Neural progenitor cell (in vitro differentiated cells): ENCODE data around the gene GGTA1. TPM values are rescaled to one million over a fixed set of nuclear protein-coding genes. Genes with fewer than 3 reads are reported as not detected.

Experiments
- DNase-seq: peaks from one replicate; pipeline ENCODE4 v3.0.0-alpha.2; 2016; ENCODE audit warnings: low spot score
- H2AFZ ChIP-seq: fragments of 200-600 bp; sonication (generic); replicated peaks from 2 replicates; pipeline ENCODE4 v1.6.1; 2016; ENCODE audit warnings: antibody characterized with exemption
- H3F3A ChIP-seq: fragments of 200-600 bp; sonication (generic); 2 replicates; pipeline ENCODE4 v1.6.1; 2016; ENCODE audit warnings: antibody characterized with exemption, low read depth
- H3K27ac ChIP-seq: fragments of 200-600 bp; sonication (generic); 2 replicates; pipeline ENCODE4 v1.5.1; 2016; ENCODE audit warnings: mild to moderate bottlenecking
- H3K27me3 ChIP-seq: fragments of 200-600 bp; sonication (generic); 2 replicates; pipeline ENCODE4 v1.6.1; 2016; ENCODE audit warnings: mild to moderate bottlenecking, moderate library complexity
- H3K36me3 ChIP-seq: fragments of 200-600 bp; sonication (generic); 2 replicates; pipeline ENCODE4 v1.5.1; 2016
- H3K4me1 ChIP-seq: fragments of 200-600 bp; sonication (generic); 2 replicates; pipeline ENCODE4 v1.6.1; 2016; ENCODE audit warnings: mixed run types
- H3K4me2 ChIP-seq: fragments of 200-600 bp; sonication (generic); 2 replicates; pipeline ENCODE4 v1.6.1; 2016
- H3K4me3 ChIP-seq: fragments of 200-600 bp; sonication (generic); 2 replicates; pipeline ENCODE4 v1.5.1; 2016
- H3K79me2 ChIP-seq: fragments of 200-600 bp; sonication (generic); 2 replicates; pipeline ENCODE4 v1.6.1; 2016; ENCODE audit warnings: low read depth
- H3K9ac ChIP-seq: fragments of 200-600 bp; sonication (generic); 2 replicates; pipeline ENCODE4 v1.6.1; 2016
- H3K9me3 ChIP-seq: fragments of 200-600 bp; sonication (generic); 2 replicates; pipeline ENCODE4 v1.5.1; 2016; ENCODE audit warnings: low read depth
- H4K20me1 ChIP-seq: fragments of 200-600 bp; sonication (generic); 2 replicates; pipeline ENCODE4 v1.6.1; 2016; ENCODE audit warnings: low read depth
- H3K27ac Mint-ChIP-seq: 3 replicates; pipeline ENCODE4 v1.8.0; 2021; ENCODE audit warnings: mixed read lengths
- H3K27me3 Mint-ChIP-seq: 2 replicates; pipeline ENCODE4 v1.8.0; 2022; ENCODE audit warnings: low read depth, mild to moderate bottlenecking, inconsistent platforms, moderate library complexity, mixed read lengths; ENCODE audit not compliant: insufficient read depth
- H3K36me3 Mint-ChIP-seq: 3 replicates; pipeline ENCODE4 v1.8.0; 2021; ENCODE audit warnings: mixed read lengths
- H3K4me1 Mint-ChIP-seq: 3 replicates; pipeline ENCODE4 v1.8.0; 2021; ENCODE audit warnings: mixed read lengths
- H3K4me3 Mint-ChIP-seq: 3 replicates; pipeline ENCODE4 v1.8.0; 2021; ENCODE audit warnings: mild to moderate bottlenecking, moderate library complexity, mixed read lengths
- H3K9me3 Mint-ChIP-seq: 3 replicates; pipeline ENCODE4 v1.8.0; 2020; ENCODE audit warnings: mixed read lengths
- EZH2 ChIP-seq: fragments of 200-600 bp; sonication (generic); IDR thresholded peaks from 2 replicates; pipeline ENCODE4 v1.6.1; 2017; ENCODE audit warnings: antibody characterized with exemption, mild to moderate bottlenecking, moderate library complexity
- EZH2phosphoT487 ChIP-seq: fragments of 200-600 bp; sonication (generic); IDR thresholded peaks from 2 replicates; pipeline ENCODE4 v1.6.1; 2017; ENCODE audit warnings: antibody characterized with exemption
- total RNA-seq: library from RNA; depleted of rRNA; stranded (reverse); fragments of >200 nt; gene quantifications from 2 replicates; pipeline ENCODE4 v1.2.3, GENCODE V29; 2015; ENCODE audit warnings: low replicate concordance
- TF ChIP-seq, protein P1 (sequence below): fragments of 200-600 bp; sonication (generic); IDR thresholded peaks from 2 replicates; pipeline ENCODE4 v1.5.1; 2017; ENCODE audit warnings: antibody characterized with exemption, mild to moderate bottlenecking

The GGTA1 gene
- total RNA-seq, 1 donor from 2014 or later, result not detected

- H3K36me3 Mint-ChIP-seq, result no peaks in the 10 kb centered on the region
- Histone ChIP-seq H2AFZ (no peak overlapping the region), H3F3A (peaks cover 2% of the 10 kb centered on the region), H3K9ac (no peak overlapping the region), H4K20me1 (no peaks in the 10 kb centered on the region), H3K4me1 (peaks cover 25% of the 10 kb centered on the region), H3K27ac (no peak overlapping the region), H3K4me2 (peak overlapping the region; percentile 16), H3K79me2 (no peaks in the 10 kb centered on the region), H3K9me3 (no peaks in the 10 kb centered on the region), H3K4me3 (no peak overlapping the region), H3K27me3 (no peaks in the 10 kb centered on the region), H3K36me3 (no peaks in the 10 kb centered on the region)
- no peak for TF ChIP-seq EZH2phosphoT487
- TF ChIP-seq, protein P1, sequence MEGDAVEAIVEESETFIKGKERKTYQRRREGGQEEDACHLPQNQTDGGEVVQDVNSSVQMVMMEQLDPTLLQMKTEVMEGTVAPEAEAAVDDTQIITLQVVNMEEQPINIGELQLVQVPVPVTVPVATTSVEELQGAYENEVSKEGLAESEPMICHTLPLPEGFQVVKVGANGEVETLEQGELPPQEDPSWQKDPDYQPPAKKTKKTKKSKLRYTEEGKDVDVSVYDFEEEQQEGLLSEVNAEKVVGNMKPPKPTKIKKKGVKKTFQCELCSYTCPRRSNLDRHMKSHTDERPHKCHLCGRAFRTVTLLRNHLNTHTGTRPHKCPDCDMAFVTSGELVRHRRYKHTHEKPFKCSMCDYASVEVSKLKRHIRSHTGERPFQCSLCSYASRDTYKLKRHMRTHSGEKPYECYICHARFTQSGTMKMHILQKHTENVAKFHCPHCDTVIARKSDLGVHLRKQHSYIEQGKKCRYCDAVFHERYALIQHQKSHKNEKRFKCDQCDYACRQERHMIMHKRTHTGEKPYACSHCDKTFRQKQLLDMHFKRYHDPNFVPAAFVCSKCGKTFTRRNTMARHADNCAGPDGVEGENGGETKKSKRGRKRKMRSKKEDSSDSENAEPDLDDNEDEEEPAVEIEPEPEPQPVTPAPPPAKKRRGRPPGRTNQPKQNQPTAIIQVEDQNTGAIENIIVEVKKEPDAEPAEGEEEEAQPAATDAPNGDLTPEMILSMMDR, result no peak
- no peak overlapping the region for H3K4me3 Mint-ChIP-seq
- H3K4me1 Mint-ChIP-seq, result peaks cover 29% of the 10 kb centered on the region
- H3K27ac Mint-ChIP-seq, result no peak overlapping the region
- H3K27me3 Mint-ChIP-seq, result no peaks in the 10 kb centered on the region
- H3K9me3 Mint-ChIP-seq, result no peaks in the 10 kb centered on the region
- no peak for DNase-seq
Observed at GRCh38 chr9:121483473-121484031, 16.1 kb downstream of the GGTA1 start.

GRCh38 chr9:121483049-121483448, 16.6 kb downstream of the GGTA1 start:
- Histone ChIP-seq H3K4me1 (peaks cover 26% of the 10 kb centered on the region), H4K20me1 (no peaks in the 10 kb centered on the region), H3K36me3 (no peaks in the 10 kb centered on the region), H2AFZ (no peak overlapping the region), H3K4me2 (peak overlapping the region; percentile 16), H3K27me3 (no peaks in the 10 kb centered on the region), H3K79me2 (no peaks in the 10 kb centered on the region), H3F3A (peaks cover 2% of the 10 kb centered on the region), H3K9ac (no peak overlapping the region), H3K9me3 (no peaks in the 10 kb centered on the region), H3K4me3 (no peak overlapping the region), H3K27ac (no peak overlapping the region)
- Mint-ChIP-seq H3K27me3 (no peaks in the 10 kb centered on the region), H3K4me3 (no peak overlapping the region), H3K4me1 (peaks cover 29% of the 10 kb centered on the region), H3K9me3 (no peaks in the 10 kb centered on the region), H3K36me3 (no peaks in the 10 kb centered on the region), H3K27ac (no peak overlapping the region)
- TF ChIP-seq, protein P1, result no peak
- no peak for TF ChIP-seq EZH2
- no peak for TF ChIP-seq EZH2phosphoT487
- no peak for DNase-seq

DNA sequence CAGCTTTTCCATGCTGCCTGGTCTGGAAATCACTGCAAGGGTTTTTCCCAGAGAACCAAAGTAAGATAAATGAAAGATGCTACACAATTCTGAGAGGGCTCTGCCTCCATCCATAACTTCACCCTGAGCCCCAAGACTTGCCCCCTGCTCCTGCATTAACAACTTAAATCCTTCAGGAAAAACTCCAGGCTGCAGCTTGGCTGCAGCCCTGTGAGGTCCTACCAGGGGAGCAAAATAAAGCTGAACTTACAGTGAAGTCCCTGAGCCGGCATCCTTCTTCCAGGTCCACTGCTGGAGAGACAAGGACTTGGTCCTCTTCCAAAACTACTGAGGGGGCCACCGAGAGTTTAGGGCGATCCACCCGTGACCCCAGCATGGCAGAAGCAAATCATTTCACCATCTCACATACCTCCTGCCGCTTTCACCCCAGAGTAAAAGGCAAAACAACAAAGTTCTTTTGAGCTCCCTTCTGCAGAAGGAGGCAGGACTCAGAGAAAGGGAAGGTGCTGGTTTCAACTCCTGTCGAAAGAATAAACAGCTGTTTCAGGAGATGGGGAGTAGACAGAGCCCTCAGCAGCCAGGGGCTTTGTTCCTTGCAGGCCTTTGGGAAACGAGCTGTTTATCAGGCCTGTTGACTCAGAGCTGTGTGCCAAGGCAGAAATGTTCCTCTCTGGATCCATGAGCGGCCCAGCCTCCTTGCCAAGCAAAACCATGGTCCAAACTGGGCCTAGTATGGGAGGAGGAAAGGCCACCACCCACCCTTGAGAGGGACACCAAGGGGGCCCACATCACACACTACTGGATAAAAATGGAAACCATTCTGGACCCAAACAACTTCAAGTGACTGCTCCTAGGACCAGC, 20.6 kb downstream of the GGTA1 start:
- H3K79me2 ChIP-seq, result no peaks in the 10 kb centered on the region
- H3K4me3 ChIP-seq, result no peak overlapping the region
- peaks cover 2% of the 10 kb centered on the region for H3F3A ChIP-seq
- H3K4me2 ChIP-seq, result peak overlapping the region; percentile 29
- no peaks in the 10 kb centered on the region for H3K27me3 ChIP-seq
- Mint-ChIP-seq H3K27ac (no peak overlapping the region), H3K36me3 (no peaks in the 10 kb centered on the region), H3K9me3 (no peaks in the 10 kb centered on the region), H3K4me1 (peaks cover 24% of the 10 kb centered on the region), H3K27me3 (peaks cover 7% of the 10 kb centered on the region), H3K4me3 (no peak overlapping the region)
- peaks cover 30% of the 10 kb centered on the region for H3K4me1 ChIP-seq
- TF ChIP-seq, protein P1, result no peak
- no peak for TF ChIP-seq EZH2
- H3K9ac ChIP-seq, result no peak overlapping the region
- no peaks in the 10 kb centered on the region for H3K9me3 ChIP-seq
- no peaks in the 10 kb centered on the region for H3K36me3 ChIP-seq
- peak; percentile 15 for DNase-seq
- H4K20me1 ChIP-seq, result no peaks in the 10 kb centered on the region
- H2AFZ ChIP-seq, result peak overlapping the region; percentile 96
- H3K27ac ChIP-seq, result peak overlapping the region; percentile 34
